DMS79 treated with DMSO at 0.1 percent for 48 hours (cell line): Measurements from ENCODE around the gene ZNRF3.
A peak's percentile ranks its signal among the peaks of the same experiment; 100 is the strongest.
"Not testable (repeated sequence)": the region's sequence is repeated elsewhere in the genome, so short reads cannot be mapped to it uniquely, and the experiment has no call there.

Source experiments
- DNase-seq: peaks from one replicate; lab custom pipeline; 2025; lab: John Stamatoyannopoulos, UW

ZNRF3 gene

GRCh38 chr22:28931844-28932567, 48.6 kb downstream of the ZNRF3 start:
- no peak for DNase-seq

DNA sequence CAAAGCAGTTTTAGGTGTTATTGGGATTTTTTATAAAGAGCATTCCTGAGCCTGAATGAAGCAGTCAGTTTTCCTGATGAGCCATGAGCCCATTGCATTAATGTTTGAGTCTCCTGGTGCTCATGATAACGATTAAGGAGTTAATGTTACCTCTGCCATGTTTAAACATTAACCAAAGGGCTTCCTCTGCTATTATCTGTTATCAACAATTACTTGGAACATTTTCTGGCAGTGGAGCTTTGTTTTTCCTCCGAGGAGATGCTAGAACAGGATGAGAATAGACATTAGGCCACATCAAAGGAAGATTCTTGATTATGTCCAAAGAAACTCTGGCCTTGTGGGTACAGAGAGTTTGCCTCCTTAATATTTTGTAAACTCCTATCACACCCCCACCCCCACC, 49.9 kb downstream of the ZNRF3 start:
- DNase-seq: no peak

DNA sequence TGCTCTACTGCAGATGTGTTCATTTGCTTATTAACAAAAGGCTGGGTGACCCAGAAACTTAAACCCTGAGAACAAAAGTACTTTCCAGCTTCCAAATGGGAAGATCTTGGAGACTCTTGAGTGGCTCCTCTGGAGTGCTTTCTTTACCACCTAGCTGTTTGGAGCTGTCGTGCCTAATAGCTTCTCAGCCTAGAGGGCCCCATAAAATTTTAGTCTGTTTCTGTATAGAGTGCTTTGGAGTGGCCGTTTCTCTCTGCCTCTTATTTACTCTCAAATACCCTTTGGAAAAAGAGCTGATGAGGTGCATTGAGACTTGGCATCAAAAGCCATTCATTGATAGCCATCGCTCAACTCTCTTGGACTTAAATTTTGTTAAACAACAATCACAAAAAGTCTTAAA, 50.7 kb downstream of the ZNRF3 start:
- DNase-seq: peak; percentile 91

DNA sequence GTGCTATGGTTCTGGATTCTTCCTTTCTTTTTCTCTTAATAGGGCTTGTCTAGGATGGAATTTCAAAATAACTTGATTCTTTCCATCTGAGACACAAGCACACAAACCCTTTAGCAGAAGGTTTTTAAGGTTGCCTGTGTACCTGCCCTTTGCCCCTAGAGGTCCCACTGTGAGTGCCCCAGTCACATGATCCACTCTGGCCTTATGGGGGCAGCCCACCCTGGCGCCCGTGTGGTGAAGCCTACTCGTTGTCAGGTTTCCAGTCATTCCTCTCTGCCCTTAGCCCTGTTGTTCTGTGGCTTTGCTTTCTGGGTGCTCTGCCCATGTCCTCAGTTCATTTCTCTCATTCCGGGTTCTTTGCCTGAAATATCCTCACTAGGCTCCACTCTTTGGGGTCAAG, 51.8 kb downstream of the ZNRF3 start:
- DNase-seq: no peak

GRCh38 chr22:28935713-28936112, 52.3 kb downstream of the ZNRF3 start:
- no peak for DNase-seq

GRCh38 chr22:28936200-28936599, 52.8 kb downstream of the ZNRF3 start:
- DNase-seq: no peak

DNA sequence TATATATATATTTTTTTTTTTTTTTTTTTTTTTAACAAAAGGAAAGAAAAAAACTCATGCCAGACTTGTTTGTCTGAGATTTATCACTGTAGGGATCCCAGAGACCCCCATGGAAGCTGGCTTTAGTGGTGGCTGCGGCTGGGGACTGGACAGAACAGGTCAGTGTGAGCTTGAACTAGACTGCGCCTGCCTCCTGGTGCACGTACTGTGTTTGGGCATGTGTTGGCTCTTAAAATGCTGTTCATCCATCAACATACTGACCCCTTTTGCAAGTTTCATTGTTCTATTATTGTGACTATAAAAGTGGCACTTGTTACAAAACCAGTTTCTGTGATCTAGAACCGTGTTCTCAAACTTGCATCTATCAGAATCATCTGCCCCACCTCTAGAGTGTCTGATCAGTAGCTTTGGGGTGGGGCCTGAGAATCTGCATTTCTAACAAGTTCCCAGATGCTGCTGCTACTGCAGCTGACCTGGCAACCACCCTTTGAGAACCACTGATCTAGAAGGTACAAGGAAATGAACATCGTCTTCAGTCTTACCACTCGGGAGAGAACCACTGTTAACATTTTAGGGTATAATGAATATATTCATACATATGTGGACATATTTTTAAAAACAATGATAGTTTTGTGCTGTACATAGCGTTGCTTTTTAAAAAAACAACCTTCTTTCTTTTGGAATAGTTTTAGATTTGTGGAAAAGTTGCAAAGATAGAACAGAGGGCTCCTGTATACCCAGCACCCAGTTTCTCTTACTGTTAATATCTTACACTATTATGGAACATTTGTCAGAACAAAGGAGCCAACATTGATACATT, 54.0 kb downstream of the ZNRF3 start:
- no peak for DNase-seq

- DNase-seq: no peak
Observed at GRCh38 chr22:28938286-28938833, 55.0 kb downstream of the ZNRF3 start.

DNA sequence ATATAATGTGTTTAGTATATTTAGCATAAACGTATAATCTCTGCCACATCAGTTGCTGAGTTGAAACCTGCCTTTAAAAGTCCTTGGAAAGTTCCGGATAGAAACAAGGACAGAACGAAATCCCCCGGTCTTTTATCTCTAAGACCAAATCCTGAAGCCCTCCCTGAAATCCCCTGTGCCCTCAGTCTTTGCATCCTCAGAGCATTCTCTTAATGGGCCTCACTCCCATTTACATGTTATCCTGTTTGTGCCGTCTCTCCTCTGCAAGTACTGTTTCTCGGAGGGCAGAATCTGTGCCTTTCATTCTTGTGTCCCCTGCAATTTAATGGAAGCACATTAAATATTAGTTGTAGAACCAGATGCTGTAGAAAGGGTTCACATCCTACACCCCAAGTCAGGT, 56.0 kb downstream of the ZNRF3 start:
- DNase-seq: no peak

- DNase-seq: no peak
Observed at GRCh38 chr22:28939932-28940331, 56.6 kb downstream of the ZNRF3 start.

GRCh38 chr22:28940441-28940840, 57.1 kb downstream of the ZNRF3 start:
- DNase-seq: no peak

DNA sequence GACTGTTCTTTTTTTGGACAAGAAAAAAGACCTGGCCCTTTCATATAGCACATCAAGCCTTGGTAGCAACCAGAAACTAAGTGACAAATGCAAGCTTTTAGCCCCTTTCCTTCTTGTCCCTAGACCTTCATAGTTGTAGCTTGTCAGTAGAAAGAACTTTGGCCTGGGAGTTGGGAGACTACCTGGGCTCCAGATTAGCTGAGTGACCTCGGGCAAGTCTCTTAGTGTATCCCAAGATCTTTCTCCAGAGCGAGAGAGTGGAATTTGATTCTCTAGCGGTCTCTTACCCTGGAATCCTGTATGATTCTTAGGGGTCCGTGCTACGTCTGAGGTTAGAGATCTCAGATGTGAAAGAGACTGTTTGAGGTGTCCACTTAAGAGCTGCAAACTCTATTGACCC, 59.0 kb downstream of the ZNRF3 start:
- no peak for DNase-seq

GRCh38 chr22:28942801-28943500, 59.6 kb downstream of the ZNRF3 start:
- no peak for DNase-seq

DNA sequence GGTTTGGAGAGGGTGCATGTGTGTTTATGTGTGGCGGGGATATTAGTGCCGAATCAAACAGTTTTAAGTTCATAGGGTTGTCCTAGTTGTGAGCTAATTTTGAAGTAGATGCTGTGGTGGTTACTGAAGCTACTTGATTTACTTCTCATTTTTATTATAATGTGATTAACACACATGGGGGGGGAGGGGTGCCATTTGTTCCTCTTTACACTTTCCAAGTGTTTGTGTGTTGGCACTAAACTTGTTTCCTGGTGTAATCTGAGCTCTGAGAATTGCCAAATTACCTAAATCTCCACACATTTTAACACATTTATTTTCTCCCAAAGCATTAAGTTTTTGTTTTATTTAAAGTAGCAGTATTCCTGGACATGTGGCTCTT, 60.1 kb downstream of the ZNRF3 start:
- no peak for DNase-seq

GRCh38 chr22:28947125-28947524, 63.8 kb downstream of the ZNRF3 start:
- no peak for DNase-seq

- DNase-seq: no peak
Observed at GRCh38 chr22:28948424-28948823, 65.1 kb downstream of the ZNRF3 start.

GRCh38 chr22:28948860-28949551, 65.6 kb downstream of the ZNRF3 start:
- DNase-seq: not testable (repeated sequence)

GRCh38 chr22:28949788-28950187, 66.4 kb downstream of the ZNRF3 start:
- no peak for DNase-seq

DNA sequence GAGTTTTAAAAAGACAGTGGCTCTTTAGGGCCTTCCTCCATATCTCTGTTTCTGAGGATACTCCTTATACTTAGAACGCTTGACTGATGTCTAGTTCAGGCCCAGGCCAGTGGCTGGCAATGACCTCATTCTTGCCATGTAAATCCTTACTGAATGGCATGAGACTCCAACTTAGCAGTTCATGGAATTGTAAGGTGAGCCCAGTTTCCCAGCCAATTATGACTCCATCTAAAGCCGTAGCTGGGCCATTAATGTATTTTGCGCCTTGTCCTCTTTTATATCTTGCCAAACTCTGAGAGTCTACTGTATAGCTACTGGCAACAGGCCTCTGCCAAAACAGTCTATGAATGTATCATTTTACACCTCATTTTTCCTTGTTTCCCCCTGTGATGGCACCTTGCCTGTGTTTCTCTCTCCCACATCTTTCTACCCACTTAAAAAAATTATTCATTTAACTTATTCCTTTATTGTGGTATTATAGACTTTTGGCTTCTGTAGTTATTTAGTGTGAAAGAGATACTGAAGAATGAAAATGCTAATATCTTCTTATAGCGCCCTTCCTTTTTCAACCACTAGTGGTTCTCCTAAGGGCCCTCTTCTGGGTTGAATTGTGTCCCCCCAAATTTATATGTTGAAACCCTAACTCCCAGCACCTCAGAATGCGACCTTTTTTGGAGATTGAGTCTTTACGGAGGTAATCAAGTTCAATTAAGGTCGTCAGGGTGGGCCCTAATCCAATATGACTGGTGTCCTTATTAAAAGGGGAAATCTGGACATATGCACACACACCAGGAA, 67.4 kb downstream of the ZNRF3 start:
- no peak for DNase-seq

DNA sequence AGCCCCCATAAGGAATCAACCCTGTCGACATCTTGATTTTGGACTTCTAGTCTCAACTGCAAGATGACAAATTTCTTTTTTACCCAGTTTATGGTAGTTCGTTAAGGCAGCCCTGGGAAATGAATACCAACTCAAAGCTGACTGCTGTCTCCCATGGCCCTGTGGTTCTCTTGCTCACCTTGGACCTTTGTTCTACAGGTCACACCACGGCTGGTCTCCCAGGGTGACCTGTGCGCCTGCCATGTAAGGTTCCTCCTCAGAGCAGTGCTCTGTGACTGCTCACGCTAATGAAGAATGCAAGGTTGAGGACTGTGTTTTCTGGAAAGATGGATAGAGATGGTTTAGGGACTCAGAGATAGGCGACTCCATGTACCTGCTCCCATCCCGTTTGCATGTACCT, 68.2 kb downstream of the ZNRF3 start:
- no peak for DNase-seq

DNA sequence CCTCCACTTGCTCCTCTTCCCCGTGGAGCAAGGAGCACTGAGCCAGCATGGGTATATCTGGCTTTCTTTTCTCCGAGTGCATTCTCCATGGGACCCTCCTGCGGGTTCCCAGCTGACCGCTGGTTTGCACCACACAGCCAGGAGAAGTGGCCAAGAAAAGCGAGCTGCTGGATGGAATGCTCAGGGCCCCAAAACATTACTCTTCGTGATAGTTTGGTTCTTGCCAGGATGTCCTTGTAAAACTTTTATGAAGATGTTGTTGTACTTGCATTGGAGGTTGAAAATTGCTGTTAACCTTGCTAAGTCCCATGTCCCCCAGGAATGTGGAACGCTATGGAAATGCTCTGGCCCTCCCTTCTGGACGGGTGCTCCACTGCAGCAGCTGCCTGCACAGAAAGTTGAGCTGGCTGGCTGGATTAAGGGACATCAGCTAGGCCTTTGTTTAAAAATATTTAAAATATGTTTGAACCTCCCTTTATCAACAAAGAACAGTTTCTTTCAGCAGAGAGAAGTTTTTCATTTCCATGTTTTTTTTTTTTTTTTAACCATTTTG, 68.7 kb downstream of the ZNRF3 start:
- no peak for DNase-seq
